Neuron (in vitro differentiated cells): ENCODE data around the gene TCAP.

Experiments
- H2AFZ ChIP-seq: one replicate; pipeline ENCODE4 v1.6.1; 2013; ENCODE audit warnings: low read depth, mild to moderate bottlenecking, inconsistent platforms, low read length, moderate library complexity
- H3K27me3 ChIP-seq: one replicate; pipeline ENCODE4 v1.6.1; 2013; ENCODE audit warnings: low read length; ENCODE audit not compliant: insufficient read depth
- H3K36me3 ChIP-seq: one replicate; pipeline ENCODE4 v1.6.1; 2013; ENCODE audit warnings: low read length; ENCODE audit not compliant: insufficient read depth
- H3K4me1 ChIP-seq: one replicate; pipeline ENCODE4 v1.6.1; 2013; ENCODE audit warnings: low read length; ENCODE audit not compliant: insufficient read depth
- H3K4me3 ChIP-seq: 2 replicates; pipeline ENCODE4 v1.5.1; 2013; ENCODE audit warnings: mild to moderate bottlenecking, low read length, moderate library complexity
- H3K9me3 ChIP-seq: one replicate; pipeline ENCODE4 v1.6.1; 2013; ENCODE audit warnings: low read length

The TCAP gene, protein sequence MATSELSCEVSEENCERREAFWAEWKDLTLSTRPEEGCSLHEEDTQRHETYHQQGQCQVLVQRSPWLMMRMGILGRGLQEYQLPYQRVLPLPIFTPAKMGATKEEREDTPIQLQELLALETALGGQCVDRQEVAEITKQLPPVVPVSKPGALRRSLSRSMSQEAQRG

DNA sequence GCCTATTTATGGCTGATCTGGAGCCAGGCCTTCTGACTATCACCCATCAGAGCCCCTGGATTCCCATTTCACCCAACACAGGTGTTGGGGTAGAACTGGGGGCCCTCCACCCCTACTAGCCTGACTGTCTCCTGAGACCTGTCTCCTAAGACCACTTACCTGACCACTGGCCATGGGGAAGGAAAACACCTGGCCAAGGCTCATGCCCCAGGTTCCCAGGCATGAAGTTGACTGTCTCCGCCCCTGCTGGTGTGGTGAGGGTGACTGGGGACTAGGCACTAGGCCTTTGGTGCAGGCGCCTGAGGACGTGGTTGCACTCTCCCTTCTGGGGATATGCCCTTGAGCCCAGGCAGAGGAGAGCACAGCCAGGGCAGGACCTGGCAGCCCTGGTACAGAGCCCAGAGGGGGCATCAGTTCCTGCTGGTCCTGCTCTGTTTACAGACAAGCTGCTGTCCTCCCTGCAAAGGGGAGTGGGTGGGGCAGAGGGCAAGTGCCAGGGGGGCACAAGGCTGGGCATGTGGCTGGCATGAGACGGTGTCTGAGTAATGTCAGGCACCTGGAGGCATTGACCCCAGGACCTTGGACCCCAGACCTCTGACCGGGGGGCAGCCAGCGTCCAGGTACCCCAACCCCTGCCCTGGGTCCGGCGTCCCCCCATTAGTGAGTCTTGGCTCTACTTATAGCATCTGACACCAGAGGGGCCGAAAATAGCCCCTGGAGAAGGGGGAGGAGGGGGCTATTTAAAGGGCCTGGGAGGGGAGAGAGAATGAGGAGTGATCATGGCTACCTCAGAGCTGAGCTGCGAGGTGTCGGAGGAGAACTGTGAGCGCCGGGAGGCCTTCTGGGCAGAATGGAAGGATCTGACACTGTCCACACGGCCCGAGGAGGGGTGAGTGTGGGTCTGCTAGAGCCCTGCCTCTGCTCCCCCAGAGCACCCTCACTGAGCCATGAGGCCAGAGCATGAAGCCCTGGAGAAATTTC is at the start of gene TCAP:
TSS of gene TCAP (plus strand) at position 769 of the 981 bp plus-strand sequence. CDS start at position 780, 11 bp downstream.
- H3K9me3 ChIP-seq = no peaks in the 10 kb centered on the region
- no peaks in the 10 kb centered on the region for H3K27me3 ChIP-seq
- no peak within 1 kb of the TSS for H3K4me3 ChIP-seq
- no peak within 1 kb of the TSS for H2AFZ ChIP-seq
- H3K4me1 ChIP-seq = peaks cover 8% of the 10 kb centered on the region
- peaks cover 16% of the 10 kb centered on the region for H3K36me3 ChIP-seq

- Histone ChIP-seq H3K9me3 (no peaks in the 10 kb centered on the region), H3K27me3 (peaks cover 67% of the 10 kb centered on the region), H3K36me3 (no peaks in the 10 kb centered on the region), H3K4me3 (no peak overlapping the region), H3K4me1 (peaks cover 7% of the 10 kb centered on the region), H2AFZ (no peak overlapping the region)
Measured at GRCh38 chr17:39615434-39615833, 49.7 kb upstream of the TCAP start.

GRCh38 chr17:39617100-39617445 is 48.1 kb upstream of the TCAP start:
- H3K4me3 ChIP-seq = no peak overlapping the region
- peaks cover 8% of the 10 kb centered on the region for H3K4me1 ChIP-seq
- H2AFZ ChIP-seq = no peak overlapping the region
- H3K27me3 ChIP-seq = peaks cover 63% of the 10 kb centered on the region
- H3K36me3 ChIP-seq = no peaks in the 10 kb centered on the region
- H3K9me3 ChIP-seq = no peaks in the 10 kb centered on the region

DNA sequence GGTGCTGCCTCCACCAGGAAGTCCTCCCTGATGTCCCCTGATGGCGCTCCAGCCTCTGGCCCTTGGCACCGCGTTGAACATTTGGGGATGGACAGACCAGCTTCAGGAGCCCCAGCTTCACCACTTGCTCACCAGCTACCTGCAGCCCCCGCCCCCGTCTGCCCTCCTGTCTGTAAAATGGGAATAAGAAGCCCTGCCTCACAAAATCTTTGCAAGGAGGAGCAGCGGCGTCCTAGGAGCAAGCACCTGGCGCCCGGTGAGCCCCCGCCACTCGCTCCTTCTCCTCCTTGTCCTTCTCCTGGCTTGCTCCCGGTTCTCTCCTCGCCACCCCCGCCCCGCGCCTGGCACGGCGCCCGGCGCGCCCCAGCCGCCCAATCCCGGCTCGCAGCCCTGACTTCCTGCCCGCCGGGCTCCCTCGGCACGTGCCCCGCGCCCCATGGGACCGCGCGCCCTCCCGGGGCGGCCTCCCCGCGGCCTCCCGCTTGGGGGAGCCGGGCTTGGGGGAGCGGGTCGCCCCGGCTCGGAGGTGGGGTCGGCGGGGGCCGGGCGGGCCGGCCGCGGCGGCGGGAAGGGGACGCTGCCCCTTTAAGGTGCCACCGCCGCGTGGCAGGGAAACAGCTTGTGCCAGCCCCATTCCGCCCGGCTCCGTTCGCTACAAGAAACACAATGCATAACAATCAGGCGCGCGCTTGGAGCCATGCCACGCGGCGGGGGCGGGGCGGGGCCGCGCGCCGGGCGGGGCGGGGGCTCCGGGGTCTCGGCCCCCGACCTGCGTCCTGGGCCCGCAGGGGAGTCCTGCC is 47.5 kb upstream of the TCAP start:
- Histone ChIP-seq H3K27me3 (peaks cover 59% of the 10 kb centered on the region), H3K36me3 (no peaks in the 10 kb centered on the region), H3K4me1 (peaks cover 11% of the 10 kb centered on the region), H3K9me3 (no peaks in the 10 kb centered on the region), H3K4me3 (peak overlapping the region; percentile 51), H2AFZ (no peak overlapping the region)

- Histone ChIP-seq H3K36me3 (no peaks in the 10 kb centered on the region), H3K4me3 (peak overlapping the region; percentile 51), H3K27me3 (peaks cover 57% of the 10 kb centered on the region), H3K4me1 (peaks cover 11% of the 10 kb centered on the region), H3K9me3 (no peaks in the 10 kb centered on the region), H2AFZ (peak overlapping the region; percentile 23)
Measured at GRCh38 chr17:39618246-39618913, 46.8 kb upstream of the TCAP start.

DNA sequence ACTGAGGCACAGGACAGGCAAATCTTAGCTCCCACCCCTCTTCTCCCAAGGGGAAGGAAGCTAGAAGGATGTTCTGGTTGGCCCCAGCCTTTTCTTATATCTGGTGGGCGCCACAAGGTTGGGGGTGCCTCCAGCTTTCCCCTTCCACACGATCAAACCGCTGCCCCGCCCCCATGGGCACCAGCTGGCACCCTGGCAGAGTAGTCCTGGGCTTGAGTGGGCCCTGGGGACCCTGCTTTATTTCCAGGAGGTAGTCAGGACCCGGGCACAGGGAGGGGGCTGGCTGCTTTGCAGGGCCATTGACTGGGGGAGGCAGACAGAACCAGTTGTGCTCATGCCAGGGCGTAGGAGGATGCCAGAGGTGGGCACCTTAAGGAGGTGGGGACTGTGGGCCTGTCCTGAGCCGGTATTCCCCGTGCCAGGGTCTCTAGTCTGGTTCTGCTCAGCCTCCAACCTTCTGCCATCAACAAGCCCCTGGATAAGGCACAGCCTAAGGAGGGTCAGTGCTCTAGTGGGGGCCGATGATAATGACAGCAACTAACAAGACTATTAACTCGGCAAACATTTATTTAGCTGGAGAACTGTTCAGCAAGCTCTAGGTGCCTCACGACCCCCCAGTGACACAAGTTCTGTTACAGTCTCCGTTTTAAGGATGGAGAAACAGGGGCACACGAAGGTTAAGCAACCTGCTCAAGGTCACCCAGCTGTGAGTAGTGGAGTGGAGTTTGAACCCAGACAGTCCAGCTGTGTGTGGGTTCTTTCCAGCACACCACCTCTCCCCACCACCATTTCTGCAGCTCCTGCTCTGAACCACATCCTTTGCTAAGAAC is 46.0 kb upstream of the TCAP start:
- H3K27me3 ChIP-seq = peaks cover 60% of the 10 kb centered on the region
- no peak overlapping the region for H2AFZ ChIP-seq
- H3K4me1 ChIP-seq = peaks cover 11% of the 10 kb centered on the region
- no peak overlapping the region for H3K4me3 ChIP-seq
- H3K36me3 ChIP-seq = no peaks in the 10 kb centered on the region
- no peaks in the 10 kb centered on the region for H3K9me3 ChIP-seq

GRCh38 chr17:39619786-39620101 is 45.4 kb upstream of the TCAP start:
- H3K4me1 ChIP-seq = peaks cover 11% of the 10 kb centered on the region
- H3K27me3 ChIP-seq = peaks cover 58% of the 10 kb centered on the region
- no peak overlapping the region for H3K4me3 ChIP-seq
- H2AFZ ChIP-seq = no peak overlapping the region
- H3K36me3 ChIP-seq = no peaks in the 10 kb centered on the region
- no peaks in the 10 kb centered on the region for H3K9me3 ChIP-seq

GRCh38 chr17:39621523-39622379 is 43.4 kb upstream of the TCAP start:
- H3K4me3 ChIP-seq = no peak overlapping the region
- no peaks in the 10 kb centered on the region for H3K36me3 ChIP-seq
- H3K27me3 ChIP-seq = peaks cover 65% of the 10 kb centered on the region
- no peak overlapping the region for H2AFZ ChIP-seq
- H3K9me3 ChIP-seq = no peaks in the 10 kb centered on the region
- peaks cover 17% of the 10 kb centered on the region for H3K4me1 ChIP-seq

DNA sequence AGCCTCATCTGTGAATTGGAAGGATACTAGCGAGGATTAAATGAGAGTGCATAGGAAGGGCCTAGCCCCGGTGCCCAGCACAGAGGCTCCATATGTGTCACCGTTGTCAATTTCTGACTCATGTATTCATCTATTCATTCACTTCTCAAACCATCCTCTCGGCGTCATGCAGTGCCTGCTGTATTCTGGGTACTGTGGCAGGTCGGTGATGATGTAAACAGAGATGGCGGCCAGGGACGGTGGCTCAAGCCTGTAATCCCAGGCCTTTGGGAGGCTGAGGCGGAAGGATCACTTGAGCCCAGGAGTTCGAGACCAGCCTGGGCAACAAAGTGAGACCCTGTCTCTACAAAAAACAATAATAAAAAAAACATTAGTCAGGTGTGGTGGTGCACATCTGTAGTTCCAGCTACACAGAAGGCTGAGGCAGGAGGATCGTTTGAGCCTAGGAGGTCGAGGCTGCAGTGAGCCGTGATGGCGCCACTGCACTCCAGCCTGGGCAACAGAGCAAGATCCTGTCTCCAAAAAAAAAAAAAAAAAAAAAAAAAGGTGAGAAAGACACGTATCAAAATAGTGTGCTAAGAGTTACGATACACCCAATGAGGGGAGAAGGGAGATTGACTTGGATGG is 42.7 kb upstream of the TCAP start:
- peaks cover 62% of the 10 kb centered on the region for H3K27me3 ChIP-seq

DNA sequence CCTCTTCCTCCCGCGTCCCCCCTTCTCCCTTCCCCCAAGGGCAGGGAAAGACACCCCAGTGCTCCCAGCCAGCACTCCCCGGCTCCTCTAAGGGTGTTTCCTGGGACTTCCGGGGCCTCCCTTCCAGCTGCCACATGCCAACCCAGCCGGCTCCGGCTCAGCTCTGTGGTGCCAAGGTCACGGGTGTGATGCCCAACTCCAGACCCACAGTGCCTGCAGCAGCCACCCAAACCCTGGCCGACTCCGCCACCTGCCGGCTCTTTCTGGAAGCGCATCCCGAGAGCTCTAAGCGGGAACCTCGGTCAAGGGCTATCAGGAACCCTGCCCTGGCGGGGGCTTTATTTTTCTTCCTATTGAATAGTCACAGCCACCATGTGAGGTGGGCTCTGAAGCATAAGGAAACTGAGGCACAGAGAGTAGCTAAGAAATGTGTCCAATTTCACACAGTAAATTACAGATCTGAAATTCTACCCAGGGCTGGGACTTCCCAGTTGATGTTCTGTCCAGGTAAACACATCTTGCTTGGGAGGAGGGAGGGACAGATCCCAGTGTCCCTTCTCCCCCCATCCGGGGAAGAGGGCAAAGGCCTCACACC is 41.7 kb upstream of the TCAP start:
- no peaks in the 10 kb centered on the region for H3K9me3 ChIP-seq
- H3K4me3 ChIP-seq = no peak overlapping the region
- H3K36me3 ChIP-seq = no peaks in the 10 kb centered on the region
- peaks cover 65% of the 10 kb centered on the region for H3K27me3 ChIP-seq
- peaks cover 22% of the 10 kb centered on the region for H3K4me1 ChIP-seq
- no peak overlapping the region for H2AFZ ChIP-seq

More for the DNA sequence above, 42.7 kb upstream of the TCAP start:
- Histone ChIP-seq H3K4me3 (no peak overlapping the region), H3K4me1 (peaks cover 22% of the 10 kb centered on the region), H2AFZ (no peak overlapping the region), H3K36me3 (no peaks in the 10 kb centered on the region), H3K9me3 (no peaks in the 10 kb centered on the region)

GRCh38 chr17:39624313-39624712 is 40.8 kb upstream of the TCAP start:
- no peaks in the 10 kb centered on the region for H3K36me3 ChIP-seq

More at GRCh38 chr17:39624313-39624712, 40.8 kb upstream of the TCAP start:
- Histone ChIP-seq H3K9me3 (no peaks in the 10 kb centered on the region), H3K4me3 (no peak overlapping the region), H2AFZ (no peak overlapping the region), H3K27me3 (peaks cover 65% of the 10 kb centered on the region), H3K4me1 (peaks cover 18% of the 10 kb centered on the region)
